Endothelial cell of umbilical vein (primary cell): ENCODE measurements around the gene CPXM2. TPM values are rescaled to one million over a fixed set of nuclear protein-coding genes. Genes with fewer than 3 reads are reported as not detected.

Source experiments
- BruUV-seq: library from RNA; stranded (reverse); fragments of 400-500 nt; replicated peaks from 2 replicates; lab custom pipeline; 2021; lab: Mats Ljungman, UMichigan
- CTCF ChIA-PET: fragments of 300-600, 350-600 bp; sonication (Branson Sonifier 250); formaldehyde crosslinking; loops from one replicate; lab custom pipeline; 2021; ENCODE audit warnings: antibody characterized with exemption, inconsistent platforms; lab: Charles Lee
- POLR2A ChIA-PET: fragments of 300-600, 350-600 bp; sonication (Branson Sonifier 250); formaldehyde crosslinking; loops from one replicate; lab custom pipeline; 2021; ENCODE audit warnings: antibody characterized with exemption, inconsistent platforms; lab: Charles Lee
- DNase-seq: peaks from one replicate; pipeline ENCODE4 v3.0.0-alpha.2; 2011; ENCODE audit warnings: low read depth, low spot score
- FAIRE-seq: peaks from 2 replicates; lab custom pipeline; 2011; peaks lifted over from hg19 to GRCh38; lab: Jason Lieb, UNC
- H2AFZ ChIP-seq: 2 replicates; pipeline ENCODE4 v1.6.0; 2012; ENCODE audit warnings: low read depth, low read length, control low read depth, inconsistent platforms
- H3K27ac ChIP-seq: 2 replicates; pipeline ENCODE4 v1.5.1; 2011; ENCODE audit warnings: low read depth, mild to moderate bottlenecking, control low read depth, low read length, moderate library complexity; ENCODE audit not compliant: insufficient read depth
- H3K27me3 ChIP-seq, 2 experiments: 2 replicates each; pipeline versions ENCODE4 v1.6.0 to v1.6.1; 2011; ENCODE audit warnings: low read length in 2 of 2, mixed read lengths in 1 of 2; ENCODE audit not compliant: control insufficient read depth in 2 of 2, insufficient read depth in 2 of 2
- H3K36me3 ChIP-seq, 2 experiments: 2 replicates in 1 of 2; 3 replicates in 1 of 2; pipeline ENCODE4 v1.5.1; 2011; ENCODE audit warnings: low read length in 2 of 2, mild to moderate bottlenecking in 1 of 2, moderate library complexity in 1 of 2; ENCODE audit not compliant: control insufficient read depth in 2 of 2, insufficient read depth in 2 of 2; ENCODE audit errors: extremely low read depth in 1 of 2
- H3K4me1 ChIP-seq: 3 replicates; pipeline ENCODE4 v1.5.1; 2011; ENCODE audit warnings: mild to moderate bottlenecking, low read length; ENCODE audit not compliant: control insufficient read depth, insufficient read depth; ENCODE audit errors: extremely low read depth
- H3K4me2 ChIP-seq: 2 replicates; pipeline ENCODE4 v1.6.1; 2011; ENCODE audit warnings: low read length, control low read depth, mixed read lengths; ENCODE audit not compliant: insufficient read depth
- H3K4me3 ChIP-seq, 3 experiments: fragments of 200-600 bp in 1 of 3; sonication (generic), shearing (Covaris generic) in 1 of 3; replicated peaks in 1 of 3; 2 replicates each; pipeline ENCODE4 v1.5.1; 2011 to 2016; ENCODE audit warnings: control low read depth in 3 of 3, low read length in 3 of 3, mild to moderate bottlenecking in 2 of 3, inconsistent platforms in 1 of 3, low read depth in 1 of 3, moderate library complexity in 1 of 3; ENCODE audit not compliant: insufficient read depth in 1 of 3
- H3K79me2 ChIP-seq: 2 replicates; pipeline ENCODE4 v1.6.0; 2012; ENCODE audit warnings: low read length, inconsistent platforms; ENCODE audit not compliant: control insufficient read depth, insufficient read depth
- H3K9ac ChIP-seq: replicated peaks from 2 replicates; pipeline ENCODE3; 2011; ENCODE audit warnings: low read length, control low read depth; ENCODE audit not compliant: insufficient read depth; ENCODE audit errors: extremely low read depth
- H3K9me1 ChIP-seq: replicated peaks from 3 replicates; pipeline ENCODE4 v1.6.0; 2011; ENCODE audit warnings: mild to moderate bottlenecking, low read length; ENCODE audit not compliant: control insufficient read depth, insufficient read depth; ENCODE audit errors: extremely low read depth
- H3K9me3 ChIP-seq: replicated peaks from 2 replicates; pipeline ENCODE4 v1.5.1; 2012; ENCODE audit warnings: low read length, inconsistent platforms; ENCODE audit not compliant: control insufficient read depth, insufficient read depth
- H4K20me1 ChIP-seq: replicated peaks from 2 replicates; pipeline ENCODE3; 2011; ENCODE audit warnings: mild to moderate bottlenecking, low read length; ENCODE audit not compliant: control insufficient read depth, insufficient read depth; ENCODE audit errors: extremely low read depth
- EZH2 ChIP-seq: IDR thresholded peaks from 2 replicates; pipeline ENCODE4 v1.6.1; 2012; ENCODE audit warnings: borderline replicate concordance, low read depth, mild to moderate bottlenecking, moderate library complexity, low read length, inconsistent platforms; ENCODE audit not compliant: severe bottlenecking
- FOS ChIP-seq: IDR thresholded peaks from 2 replicates; pipeline ENCODE4 v1.6.1; 2011; ENCODE audit warnings: mild to moderate bottlenecking, low read length, moderate library complexity, borderline replicate concordance; ENCODE audit not compliant: insufficient read depth
- GATA2 ChIP-seq: IDR thresholded peaks from 2 replicates; pipeline ENCODE4 v1.7.0; 2011; ENCODE audit warnings: low read depth, mild to moderate bottlenecking, moderate library complexity, mixed read lengths, low read length; ENCODE audit not compliant: insufficient read length, insufficient read depth
- JUN ChIP-seq: IDR thresholded peaks from 2 replicates; pipeline ENCODE4 v1.6.1; 2011; ENCODE audit warnings: borderline replicate concordance, low read depth; ENCODE audit not compliant: insufficient read length, insufficient read depth
- MYC ChIP-seq: IDR thresholded peaks from one replicate; pipeline ENCODE4 v1.6.1; 2011; ENCODE audit warnings: mild to moderate bottlenecking, low read depth, low read length
- POLR2A ChIP-seq: IDR thresholded peaks from 2 replicates; pipeline ENCODE4 v1.6.1; 2012; ENCODE audit warnings: low read depth, mild to moderate bottlenecking, control low read depth, low read length
- POLR2AphosphoS5 ChIP-seq: IDR thresholded peaks from 2 replicates; pipeline ENCODE4 v1.6.1; 2012; ENCODE audit warnings: low read depth, mild to moderate bottlenecking, control low read depth, low read length, moderate library complexity; ENCODE audit not compliant: insufficient read depth
- dilution Hi-C: fragments of 300-500 bp; cut with MboI; formaldehyde crosslinking; loops from one replicate; pipeline ENCODE4 v1.15.0; 2019; ENCODE audit warnings: low sequenced_read_pairs; ENCODE audit not compliant: extremely low pct_ligation_motif_present
- intact Hi-C: fragments of 100-400 bp; cut with micrococcal nuclease; formaldehyde crosslinking; loops from one replicate; pipeline ENCODE4 v1.10.0; 2022
- polyA plus RNA-seq, 4 experiments: library from polyadenylated mRNA; depleted of rRNA in 3 of 4; stranded (reverse) in 3 of 4; unstranded in 1 of 4; fragments of >200 nt; gene quantifications; 2 replicates each; pipeline versions ENCODE4 v1.2.1 to v1.2.3, GENCODE V29; 2011 to 2012; ENCODE audit warnings: missing spikeins in 1 of 4
- total RNA-seq: library from RNA; stranded (reverse); gene quantifications from 2 replicates; pipeline ENCODE4 v1.2.3, GENCODE V29; 2021
- TF ChIP-seq, protein P1 (sequence below): IDR thresholded peaks from 2 replicates; pipeline ENCODE4 v1.6.1; 2011; ENCODE audit not compliant: insufficient read depth, insufficient read length
- TF ChIP-seq, protein P2 (sequence below), 2 donors: IDR thresholded peaks; 1 replicate in 1 of 2; 2 replicates in 1 of 2; pipeline ENCODE4 v1.5.1; 2011; ENCODE audit warnings: low read length in 2 of 2, mild to moderate bottlenecking in 2 of 2, moderate library complexity in 2 of 2, control low read depth in 1 of 2, inconsistent platforms in 1 of 2, low read depth in 1 of 2; ENCODE audit not compliant: insufficient read depth in 1 of 2; ENCODE audit errors: extremely low read depth in 1 of 2

CPXM2 gene
- total and polyA plus RNA-seq, 2 donors (not counting 3 experiments of a cell fraction or from before 2014, with no cell fraction given) = 1.8 to 2.7 TPM

GRCh38 chr10:123766761-123767160 is 124.8 kb downstream of the CPXM2 start:
- BruUV-seq = no TSS peak
- dilution Hi-C loops = no loop called here
- POLR2A ChIA-PET = no interaction called here

GRCh38 chr10:123766012-123766411 is 125.6 kb downstream of the CPXM2 start:
- H3K9me3 ChIP-seq = no peaks in the 10 kb centered on the region
- H3K4me1 ChIP-seq = no peaks in the 10 kb centered on the region
- no peak overlapping the region for H2AFZ ChIP-seq
- H3K4me2 ChIP-seq = no peak overlapping the region
- intact Hi-C loops (no loop called here), dilution Hi-C loops (no loop called here)
- CTCF ChIA-PET = no interaction called here
- no peak overlapping the region for H3K9ac ChIP-seq
- no peak for FAIRE-seq
- no peak overlapping the region for H3K27ac ChIP-seq
- POLR2A ChIA-PET = no interaction called here
- no peaks in the 10 kb centered on the region for H3K79me2 ChIP-seq
- H3K9me1 ChIP-seq = no peaks in the 10 kb centered on the region
- TF ChIP-seq GATA2 (no peak), MYC (no peak), POLR2A (no peak), JUN (no peak), FOS (no peak)
- TF ChIP-seq, protein P1, sequence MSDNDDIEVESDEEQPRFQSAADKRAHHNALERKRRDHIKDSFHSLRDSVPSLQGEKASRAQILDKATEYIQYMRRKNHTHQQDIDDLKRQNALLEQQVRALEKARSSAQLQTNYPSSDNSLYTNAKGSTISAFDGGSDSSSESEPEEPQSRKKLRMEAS = no peak
- TF ChIP-seq, protein P2, sequence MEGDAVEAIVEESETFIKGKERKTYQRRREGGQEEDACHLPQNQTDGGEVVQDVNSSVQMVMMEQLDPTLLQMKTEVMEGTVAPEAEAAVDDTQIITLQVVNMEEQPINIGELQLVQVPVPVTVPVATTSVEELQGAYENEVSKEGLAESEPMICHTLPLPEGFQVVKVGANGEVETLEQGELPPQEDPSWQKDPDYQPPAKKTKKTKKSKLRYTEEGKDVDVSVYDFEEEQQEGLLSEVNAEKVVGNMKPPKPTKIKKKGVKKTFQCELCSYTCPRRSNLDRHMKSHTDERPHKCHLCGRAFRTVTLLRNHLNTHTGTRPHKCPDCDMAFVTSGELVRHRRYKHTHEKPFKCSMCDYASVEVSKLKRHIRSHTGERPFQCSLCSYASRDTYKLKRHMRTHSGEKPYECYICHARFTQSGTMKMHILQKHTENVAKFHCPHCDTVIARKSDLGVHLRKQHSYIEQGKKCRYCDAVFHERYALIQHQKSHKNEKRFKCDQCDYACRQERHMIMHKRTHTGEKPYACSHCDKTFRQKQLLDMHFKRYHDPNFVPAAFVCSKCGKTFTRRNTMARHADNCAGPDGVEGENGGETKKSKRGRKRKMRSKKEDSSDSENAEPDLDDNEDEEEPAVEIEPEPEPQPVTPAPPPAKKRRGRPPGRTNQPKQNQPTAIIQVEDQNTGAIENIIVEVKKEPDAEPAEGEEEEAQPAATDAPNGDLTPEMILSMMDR (IDR thresholded peaks at IDR 0.05; ENCODE audit: extremely low read depth in 1 of 2, insufficient read depth in 1 of 2, low read depth in 1 of 2, low read length in 2 of 2) = no peak
- no peaks in the 10 kb centered on the region for H3K27me3 ChIP-seq
- DNase-seq = no peak
- no peak overlapping the region for H3K4me3 ChIP-seq
- no peaks in the 10 kb centered on the region for H3K36me3 ChIP-seq
- H4K20me1 ChIP-seq = no peaks in the 10 kb centered on the region
- no TSS peak for BruUV-seq

More at GRCh38 chr10:123766761-123767160, 124.8 kb downstream of the CPXM2 start:
- H3K4me2 ChIP-seq = no peak overlapping the region
- H4K20me1 ChIP-seq = no peaks in the 10 kb centered on the region
- H3K9me3 ChIP-seq = no peaks in the 10 kb centered on the region
- no peaks in the 10 kb centered on the region for H3K9me1 ChIP-seq
- no peak overlapping the region for H3K9ac ChIP-seq
- CTCF ChIA-PET = no interaction called here
- H3K4me3 ChIP-seq = no peak overlapping the region
- H3K27ac ChIP-seq = no peak overlapping the region
- no peaks in the 10 kb centered on the region for H3K4me1 ChIP-seq
- FAIRE-seq (no peak), DNase-seq (no peak)
- no peak for TF ChIP-seq GATA2
- no peak for TF ChIP-seq POLR2AphosphoS5
- no peak for TF ChIP-seq FOS
- TF ChIP-seq EZH2 = no peak
- TF ChIP-seq, protein P2 (IDR thresholded peaks at IDR 0.05; ENCODE audit: extremely low read depth in 1 of 2, insufficient read depth in 1 of 2, low read depth in 1 of 2, low read length in 2 of 2) = no peak
- H3K79me2 ChIP-seq = no peaks in the 10 kb centered on the region
- no peak overlapping the region for H2AFZ ChIP-seq
- no peaks in the 10 kb centered on the region for H3K27me3 ChIP-seq
- intact Hi-C loops = no loop called here
- H3K36me3 ChIP-seq = no peaks in the 10 kb centered on the region
